Mammary epithelial cell (primary cell): ENCODE measurements around the gene MEF2C.

Source experiments
- EZH2 ChIP-seq: IDR thresholded peaks from 2 replicates; pipeline ENCODE4 v1.6.1; 2012; ENCODE audit warnings: low read length, inconsistent platforms, borderline replicate concordance
- TF ChIP-seq, protein P1 (sequence below), 2 donors: IDR thresholded peaks in 1 of 2; conservative IDR thresholded peaks in 1 of 2; 2 replicates each; pipeline ENCODE4 v1.5.1; 2011 to 2012; ENCODE audit warnings: inconsistent platforms in 2 of 2, low read length in 2 of 2, mild to moderate bottlenecking in 2 of 2, control low read depth in 1 of 2, low read depth in 1 of 2; ENCODE audit not compliant: insufficient read depth in 1 of 2; ENCODE audit errors: extremely low read depth in 1 of 2

DNA sequence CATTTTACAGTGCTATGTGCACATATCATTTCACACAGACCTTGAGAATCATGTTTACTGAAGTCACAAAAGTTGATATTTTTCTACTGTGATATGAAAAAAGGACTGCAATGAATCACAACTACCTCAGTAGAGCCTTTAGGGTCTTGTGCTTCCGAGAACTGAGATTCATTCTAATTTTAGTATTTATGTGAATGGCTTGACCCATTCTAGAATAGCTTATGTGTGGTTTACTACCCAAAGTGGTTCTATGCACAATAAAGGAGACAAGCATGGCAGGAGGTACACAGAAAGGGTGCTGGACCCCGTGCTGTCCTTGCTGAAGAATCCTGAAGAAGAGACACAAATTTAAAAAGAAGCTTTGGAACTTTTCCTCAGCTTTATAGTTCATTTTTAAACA is 28.2 kb downstream of the MEF2C start:
- TF ChIP-seq, protein P1, sequence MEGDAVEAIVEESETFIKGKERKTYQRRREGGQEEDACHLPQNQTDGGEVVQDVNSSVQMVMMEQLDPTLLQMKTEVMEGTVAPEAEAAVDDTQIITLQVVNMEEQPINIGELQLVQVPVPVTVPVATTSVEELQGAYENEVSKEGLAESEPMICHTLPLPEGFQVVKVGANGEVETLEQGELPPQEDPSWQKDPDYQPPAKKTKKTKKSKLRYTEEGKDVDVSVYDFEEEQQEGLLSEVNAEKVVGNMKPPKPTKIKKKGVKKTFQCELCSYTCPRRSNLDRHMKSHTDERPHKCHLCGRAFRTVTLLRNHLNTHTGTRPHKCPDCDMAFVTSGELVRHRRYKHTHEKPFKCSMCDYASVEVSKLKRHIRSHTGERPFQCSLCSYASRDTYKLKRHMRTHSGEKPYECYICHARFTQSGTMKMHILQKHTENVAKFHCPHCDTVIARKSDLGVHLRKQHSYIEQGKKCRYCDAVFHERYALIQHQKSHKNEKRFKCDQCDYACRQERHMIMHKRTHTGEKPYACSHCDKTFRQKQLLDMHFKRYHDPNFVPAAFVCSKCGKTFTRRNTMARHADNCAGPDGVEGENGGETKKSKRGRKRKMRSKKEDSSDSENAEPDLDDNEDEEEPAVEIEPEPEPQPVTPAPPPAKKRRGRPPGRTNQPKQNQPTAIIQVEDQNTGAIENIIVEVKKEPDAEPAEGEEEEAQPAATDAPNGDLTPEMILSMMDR (conservative IDR thresholded peaks at IDR 0.05 in 1 of 2, IDR thresholded peaks at IDR 0.05 in 1 of 2; ENCODE audit: extremely low read depth in 1 of 2, insufficient read depth in 1 of 2, low read depth in 1 of 2, low read length in 2 of 2), result no peak
- TF ChIP-seq EZH2, result no peak
